GM21423 (cell line): ENCODE data around the gene TCF7L2.

Source experiments
- ATAC-seq: cut with Tn5 transposase; IDR thresholded peaks from one replicate; pipeline ENCODE4 v1.9.1; 2021; ENCODE audit warnings: mild to moderate bottlenecking, moderate library complexity; ENCODE audit not compliant: unreplicated experiment

Gene TCF7L2

GRCh38 chr10:112991888-112992491, 41.9 kb downstream of the TCF7L2 start:
- no peak for ATAC-seq

- no peak for ATAC-seq
These were observed 46.4 kb downstream of the TCF7L2 start for GRCh38 chr10:112996462-112996861.

- ATAC-seq = no peak
These were observed 49.1 kb downstream of the TCF7L2 start for GRCh38 chr10:112999102-112999501.

- ATAC-seq = no peak
These were observed 50.4 kb downstream of the TCF7L2 start for GRCh38 chr10:113000442-113000841.

- no peak for ATAC-seq
These were observed 51.0 kb downstream of the TCF7L2 start for GRCh38 chr10:113000876-113001598.

GRCh38 chr10:113001599-113002448, 51.8 kb downstream of the TCF7L2 start:
- ATAC-seq = no peak

GRCh38 chr10:113002449-113002777, 52.4 kb downstream of the TCF7L2 start:
- no peak for ATAC-seq

- no peak for ATAC-seq
These were observed 53.0 kb downstream of the TCF7L2 start for GRCh38 chr10:113003052-113003451.

GRCh38 chr10:113004069-113004618, 54.1 kb downstream of the TCF7L2 start:
- ATAC-seq = no peak

GRCh38 chr10:113005380-113005779, 55.3 kb downstream of the TCF7L2 start:
- no peak for ATAC-seq

GRCh38 chr10:113006656-113007342, 56.8 kb downstream of the TCF7L2 start:
- ATAC-seq = no peak

- no peak for ATAC-seq
These were observed 57.3 kb downstream of the TCF7L2 start for GRCh38 chr10:113007343-113007771.

- no peak for ATAC-seq
These were observed 57.8 kb downstream of the TCF7L2 start for GRCh38 chr10:113007821-113008220.

GRCh38 chr10:113011592-113012374, 61.7 kb downstream of the TCF7L2 start:
- ATAC-seq = no peak

GRCh38 chr10:113015201-113015600, 65.2 kb downstream of the TCF7L2 start:
- ATAC-seq = no peak

GRCh38 chr10:113017376-113017775, 67.3 kb downstream of the TCF7L2 start:
- ATAC-seq = no peak

GRCh38 chr10:113018034-113018433, 68.0 kb downstream of the TCF7L2 start:
- ATAC-seq = no peak

- no peak for ATAC-seq
These were observed 69.0 kb downstream of the TCF7L2 start for GRCh38 chr10:113019096-113019495.

- ATAC-seq = no peak
These were observed 69.8 kb downstream of the TCF7L2 start for GRCh38 chr10:113019692-113020474.

GRCh38 chr10:113020475-113020753, 70.4 kb downstream of the TCF7L2 start:
- no peak for ATAC-seq
